ENCODE results near the gene MCL1.
"Not testable (repeated sequence)": the region's sequence is repeated elsewhere in the genome, so short reads cannot be mapped to it uniquely, and the experiment has no call there.

GRCh38 chr1:150573648-150574071, 5.8 kb downstream of the MCL1 start:
- TF ChIP-seq POLR2A (IDR thresholded peaks at IDR 0.05; ENCODE audit: low read length); GATA1 (IDR thresholded peaks at IDR 0.05; ENCODE audit: low read depth, low read length): not testable (repeated sequence)

Measured in erythroblast (primary cell).